ENCODE data around the gene CLEC16A. TPM values are rescaled to one million over a fixed set of nuclear protein-coding genes. Genes with fewer than 3 reads are reported as not detected.

CLEC16A gene
- total RNA-seq, 1 donor from 2014 or later = 57.6 TPM

- H3K9me3 Mint-ChIP-seq = no peaks in the 10 kb centered on the region
- intact Hi-C loops (cut with micrococcal nuclease) = no loop called here
- no peak for ATAC-seq (ENCODE audit: low read depth)
- peaks cover 55% of the 10 kb centered on the region for H3K4me1 Mint-ChIP-seq
- POLR2A ChIA-PET = interaction anchor here (0.7 to 1.0 kb wide), 2 partner anchors 12 to 26 kb away, joined by 3 read pairs; no protein-coding TSS in a partner anchor
- CTCF ChIA-PET = interaction anchor here (0.8 to 1.9 kb wide), 2 partner anchors 33 to 406 kb away, joined by 3 to 9 read pairs; no protein-coding TSS in a partner anchor
- peaks cover 91% of the 10 kb centered on the region for H3K36me3 Mint-ChIP-seq (ENCODE audit: low read depth)
- no peak for TF ChIP-seq CTCF (IDR thresholded peaks at IDR 0.05)
- H3K4me3 Mint-ChIP-seq = no peak overlapping the region
- no peaks in the 10 kb centered on the region for H3K27me3 Mint-ChIP-seq
- no peak for DNase-seq
- peak overlapping the region; percentile 60 for H3K27ac Mint-ChIP-seq
These were observed 23.5 kb upstream of the CLEC16A start for GRCh38 chr16:10920726-10921427.

- H3K27me3 Mint-ChIP-seq = no peaks in the 10 kb centered on the region
- DNase-seq (no peak), ATAC-seq (ENCODE audit: low read depth) (no peak)
- peaks cover 48% of the 10 kb centered on the region for H3K4me1 Mint-ChIP-seq
- peak overlapping the region; percentile 60 for H3K27ac Mint-ChIP-seq
- H3K36me3 Mint-ChIP-seq (ENCODE audit: low read depth) = peaks cover 91% of the 10 kb centered on the region
- ChIA-PET POLR2A (interaction anchor here (0.7 to 1.8 kb wide), 5 partner anchors 11 to 178 kb away, joined by 3 to 8 read pairs (median 3); partner anchors contain the start of gene NUBP1), CTCF (interaction anchor here (0.5 to 1.9 kb wide), 4 partner anchors 13 to 407 kb away, joined by 3 to 9 read pairs (median 3); no protein-coding TSS in a partner anchor)
- no peak overlapping the region for H3K4me3 Mint-ChIP-seq
- H3K9me3 Mint-ChIP-seq = no peaks in the 10 kb centered on the region
- no peak for TF ChIP-seq CTCF (IDR thresholded peaks at IDR 0.05)
- intact Hi-C loops (cut with micrococcal nuclease) = no loop called here
These were observed 22.6 kb upstream of the CLEC16A start for GRCh38 chr16:10921536-10922327.

- peak overlapping the region; percentile 53 for H3K27ac Mint-ChIP-seq
These were observed 21.8 kb upstream of the CLEC16A start for GRCh38 chr16:10922328-10923145.

GRCh38 chr16:10923146-10923649 is 21.2 kb upstream of the CLEC16A start:
- TF ChIP-seq CTCF (IDR thresholded peaks at IDR 0.05) = no peak
- Mint-ChIP-seq H3K36me3 (ENCODE audit: low read depth) (peaks cover 89% of the 10 kb centered on the region), H3K27me3 (no peaks in the 10 kb centered on the region), H3K4me1 (peaks cover 39% of the 10 kb centered on the region), H3K9me3 (no peaks in the 10 kb centered on the region), H3K27ac (no peak overlapping the region), H3K4me3 (no peak overlapping the region)
- intact Hi-C loops (cut with micrococcal nuclease) = no loop called here
- POLR2A ChIA-PET = interaction anchor here (0.6 to 2.4 kb wide), 5 partner anchors 9 to 179 kb away, joined by 3 to 8 read pairs (median 5); partner anchors contain the start of genes CIITA and NUBP1
- CTCF ChIA-PET = interaction anchor here (0.9 to 1.3 kb wide), 2 partner anchors 12 to 44 kb away, joined by 3 read pairs; no protein-coding TSS in a partner anchor
- no peak for DNase-seq
- ATAC-seq (ENCODE audit: low read depth) = no peak

More at GRCh38 chr16:10922328-10923145, 21.8 kb upstream of the CLEC16A start:
- intact Hi-C loops (cut with micrococcal nuclease) = no loop called here
- ChIA-PET CTCF (interaction anchor here (0.5 to 1.9 kb wide), 4 partner anchors 13 to 408 kb away, joined by 3 to 9 read pairs (median 3); no protein-coding TSS in a partner anchor), POLR2A (interaction anchor here (0.6 to 2.4 kb wide), 5 partner anchors 10 to 179 kb away, joined by 3 to 8 read pairs (median 5); partner anchors contain the start of genes CIITA and NUBP1)
- ATAC-seq (ENCODE audit: low read depth) = no peak
- DNase-seq = no peak
- H3K4me3 Mint-ChIP-seq = no peak overlapping the region
- no peaks in the 10 kb centered on the region for H3K27me3 Mint-ChIP-seq
- H3K4me1 Mint-ChIP-seq = peaks cover 42% of the 10 kb centered on the region
- no peak for TF ChIP-seq CTCF (IDR thresholded peaks at IDR 0.05)
- peaks cover 89% of the 10 kb centered on the region for H3K36me3 Mint-ChIP-seq (ENCODE audit: low read depth)
- H3K9me3 Mint-ChIP-seq = no peaks in the 10 kb centered on the region
